T-helper 2 cell (primary cell): ENCODE measurements around the gene WDR26.

Experiments used
- DNase-seq, 5 experiments: peaks; one replicate each; pipeline versions ENCODE4 v3.0.0 to v3.0.0-alpha.2; 2012 to 2022

WDR26 gene

DNA sequence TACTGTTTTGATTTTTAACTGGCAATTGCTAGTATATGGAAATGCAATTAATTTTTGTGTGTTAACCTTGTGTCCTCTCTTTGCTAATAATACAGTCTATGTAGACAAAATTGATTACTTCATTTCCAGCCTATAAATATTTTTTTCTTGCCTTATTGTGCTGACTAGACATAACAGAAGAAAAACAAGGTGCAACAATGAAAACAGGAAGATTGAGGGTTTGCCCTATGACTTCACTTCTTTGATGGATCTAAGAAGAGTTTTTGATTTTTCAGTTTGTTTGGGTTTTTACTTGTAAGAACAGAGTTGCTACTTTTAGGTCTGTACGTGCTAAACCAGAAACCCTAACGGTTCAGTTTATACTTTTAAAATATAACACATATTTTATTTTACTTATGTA is 86.5 kb downstream of the WDR26 start:
- no peak for DNase-seq

DNA sequence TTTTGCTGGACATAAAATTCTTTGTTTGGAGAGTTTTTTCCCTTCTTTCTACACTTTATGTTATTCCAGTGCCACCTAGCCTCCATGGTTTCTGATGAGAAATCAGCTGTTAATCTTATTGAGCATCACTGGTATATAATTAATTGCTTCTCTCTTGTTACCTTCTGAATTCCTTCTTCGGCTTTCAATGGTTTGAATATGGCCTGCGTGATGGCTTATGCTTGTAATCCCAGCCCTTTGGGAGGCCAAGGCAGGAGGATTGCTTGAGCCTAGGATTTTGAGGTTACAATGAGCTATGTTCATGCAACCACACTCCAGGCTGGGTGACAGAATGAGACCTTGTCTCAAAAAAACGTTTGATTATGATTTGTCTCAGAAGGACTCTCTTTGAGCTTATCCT is 90.9 kb downstream of the WDR26 start:
- no peak for DNase-seq

DNA sequence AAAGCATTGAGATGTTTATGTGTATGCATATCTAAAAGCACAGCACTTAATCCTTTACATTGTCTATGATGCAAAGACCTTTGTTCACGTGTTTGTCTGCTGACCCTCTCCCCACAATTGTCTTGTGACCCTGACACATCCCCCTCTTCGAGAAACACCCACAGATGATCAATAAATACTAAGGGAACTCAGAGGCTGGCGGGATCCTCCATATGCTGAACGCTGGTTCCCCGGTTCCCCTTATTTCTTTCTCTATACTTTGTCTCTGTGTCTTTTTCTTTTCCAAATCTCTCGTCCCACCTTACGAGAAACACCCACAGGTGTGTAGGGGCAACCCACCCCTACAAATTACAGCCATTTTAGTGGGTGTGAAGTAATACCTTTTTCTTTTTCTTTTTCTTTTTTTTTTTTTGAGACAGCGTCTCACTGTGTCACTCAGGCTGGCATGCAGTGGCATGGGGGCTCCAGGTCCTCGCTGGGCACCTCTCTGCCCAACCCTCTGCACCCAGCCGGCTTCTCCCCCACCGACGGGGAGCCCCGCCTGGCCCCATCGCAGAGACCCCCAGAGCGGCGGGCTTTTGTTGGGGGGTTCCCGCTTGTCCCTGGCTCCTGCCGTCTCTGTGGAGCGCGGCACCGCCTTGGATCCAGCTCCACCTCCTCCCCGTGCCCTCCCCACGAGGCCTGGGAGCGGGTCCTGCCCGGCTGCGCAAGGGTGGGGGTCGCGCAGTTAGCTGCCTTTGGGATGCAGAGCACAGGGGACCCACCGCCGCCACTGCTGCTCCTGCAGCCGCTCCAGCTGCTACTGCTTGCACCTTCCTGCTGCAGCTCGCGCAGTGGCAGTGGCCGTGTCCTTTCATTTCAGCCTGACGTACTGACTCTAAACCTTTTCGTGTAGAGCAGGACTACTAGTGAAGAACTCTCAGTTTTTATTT is 93.9 kb downstream of the WDR26 start:
- peak in 2 of 5 experiments; percentile 16 to 67 for DNase-seq

DNA sequence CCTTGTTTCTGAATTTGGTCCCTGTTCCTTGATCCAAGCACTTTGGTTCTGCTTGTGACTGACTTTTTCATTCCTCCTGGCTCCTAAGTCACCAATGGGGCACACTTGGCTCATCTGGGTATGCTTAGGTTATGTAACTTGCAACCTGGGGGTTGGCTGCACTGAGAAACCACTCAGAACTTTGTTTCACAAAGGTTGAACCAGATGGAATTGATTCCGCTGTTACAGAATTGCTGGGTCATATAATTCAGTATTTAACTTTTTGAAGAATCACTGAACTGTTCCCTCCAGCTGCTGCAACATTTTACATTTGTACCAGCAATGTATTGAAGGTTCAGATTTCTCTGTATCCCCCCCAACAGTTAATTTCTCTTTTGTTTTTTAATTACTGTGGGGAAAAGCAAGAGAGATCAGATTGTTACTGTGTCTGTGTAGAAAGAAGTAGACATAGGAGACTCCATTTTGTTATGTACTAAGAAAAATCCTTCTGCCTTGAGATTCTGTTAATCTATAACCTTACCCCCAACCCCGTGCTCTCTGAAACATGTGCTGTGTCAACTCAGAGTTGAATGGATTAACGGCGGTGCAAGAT is 95.1 kb downstream of the WDR26 start:
- DNase-seq, result no peak

DNA sequence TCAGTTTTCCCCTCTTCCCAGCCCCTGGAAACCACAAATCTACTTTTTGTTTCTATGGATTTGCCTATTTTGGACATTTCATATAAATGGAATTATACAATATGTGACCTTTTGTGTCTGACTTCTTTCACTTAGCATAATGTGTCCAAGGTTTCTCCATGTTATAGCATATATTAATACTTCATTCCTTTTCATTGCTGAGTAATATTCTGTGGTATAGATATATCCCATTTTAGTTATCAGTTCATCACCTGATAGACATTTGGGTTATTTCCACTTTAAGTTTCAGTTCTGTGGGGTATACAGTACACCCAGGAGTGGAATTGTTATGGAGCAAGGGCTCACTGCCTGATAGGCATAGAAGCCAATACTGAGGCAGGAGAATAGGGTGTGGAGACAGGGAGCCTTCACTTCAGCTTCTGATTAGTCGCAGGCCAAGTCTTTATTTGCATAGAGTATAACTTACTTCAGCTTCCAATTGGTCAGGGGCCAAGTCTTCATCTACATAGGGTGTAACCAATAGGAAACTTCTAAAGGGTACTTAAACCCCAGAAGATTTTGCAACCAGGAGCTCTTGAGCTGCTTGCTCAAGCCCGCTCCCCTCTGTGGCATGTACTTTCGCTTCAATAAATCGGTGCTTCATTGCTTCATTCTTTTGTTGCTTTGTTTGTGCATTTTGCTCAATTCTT is 96.3 kb downstream of the WDR26 start:
- no peak for DNase-seq
